Retinal pigment epithelial cell (primary cell): ENCODE data around the gene ARHGAP9.
"Not testable (repeated sequence)": the region's sequence is repeated elsewhere in the genome, so short reads cannot be mapped to it uniquely, and the experiment has no call there.

ENCODE experiments used
- DNase-seq: peaks from one replicate; pipeline ENCODE4 v3.0.0-alpha.2; 2010; ENCODE audit warnings: low read depth
- H3K4me3 ChIP-seq: 2 replicates; pipeline ENCODE4 v1.5.1; 2011; ENCODE audit warnings: mild to moderate bottlenecking, low read length, control low read depth, moderate library complexity
- TF ChIP-seq, protein P1 (sequence below): conservative IDR thresholded peaks from 2 replicates; pipeline ENCODE4 v1.5.1; 2011; ENCODE audit warnings: low read depth, low read length, control low read depth, inconsistent platforms

Gene ARHGAP9

GRCh38 chr12:57515934-57516541, 36.4 kb upstream of the ARHGAP9 start:
- DNase-seq, result no peak
- TF ChIP-seq, protein P1, sequence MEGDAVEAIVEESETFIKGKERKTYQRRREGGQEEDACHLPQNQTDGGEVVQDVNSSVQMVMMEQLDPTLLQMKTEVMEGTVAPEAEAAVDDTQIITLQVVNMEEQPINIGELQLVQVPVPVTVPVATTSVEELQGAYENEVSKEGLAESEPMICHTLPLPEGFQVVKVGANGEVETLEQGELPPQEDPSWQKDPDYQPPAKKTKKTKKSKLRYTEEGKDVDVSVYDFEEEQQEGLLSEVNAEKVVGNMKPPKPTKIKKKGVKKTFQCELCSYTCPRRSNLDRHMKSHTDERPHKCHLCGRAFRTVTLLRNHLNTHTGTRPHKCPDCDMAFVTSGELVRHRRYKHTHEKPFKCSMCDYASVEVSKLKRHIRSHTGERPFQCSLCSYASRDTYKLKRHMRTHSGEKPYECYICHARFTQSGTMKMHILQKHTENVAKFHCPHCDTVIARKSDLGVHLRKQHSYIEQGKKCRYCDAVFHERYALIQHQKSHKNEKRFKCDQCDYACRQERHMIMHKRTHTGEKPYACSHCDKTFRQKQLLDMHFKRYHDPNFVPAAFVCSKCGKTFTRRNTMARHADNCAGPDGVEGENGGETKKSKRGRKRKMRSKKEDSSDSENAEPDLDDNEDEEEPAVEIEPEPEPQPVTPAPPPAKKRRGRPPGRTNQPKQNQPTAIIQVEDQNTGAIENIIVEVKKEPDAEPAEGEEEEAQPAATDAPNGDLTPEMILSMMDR, result no peak
- no peak overlapping the region for H3K4me3 ChIP-seq

- TF ChIP-seq, protein P1, result no peak
Measured at GRCh38 chr12:57515408-57515933, 35.8 kb upstream of the ARHGAP9 start.

DNA sequence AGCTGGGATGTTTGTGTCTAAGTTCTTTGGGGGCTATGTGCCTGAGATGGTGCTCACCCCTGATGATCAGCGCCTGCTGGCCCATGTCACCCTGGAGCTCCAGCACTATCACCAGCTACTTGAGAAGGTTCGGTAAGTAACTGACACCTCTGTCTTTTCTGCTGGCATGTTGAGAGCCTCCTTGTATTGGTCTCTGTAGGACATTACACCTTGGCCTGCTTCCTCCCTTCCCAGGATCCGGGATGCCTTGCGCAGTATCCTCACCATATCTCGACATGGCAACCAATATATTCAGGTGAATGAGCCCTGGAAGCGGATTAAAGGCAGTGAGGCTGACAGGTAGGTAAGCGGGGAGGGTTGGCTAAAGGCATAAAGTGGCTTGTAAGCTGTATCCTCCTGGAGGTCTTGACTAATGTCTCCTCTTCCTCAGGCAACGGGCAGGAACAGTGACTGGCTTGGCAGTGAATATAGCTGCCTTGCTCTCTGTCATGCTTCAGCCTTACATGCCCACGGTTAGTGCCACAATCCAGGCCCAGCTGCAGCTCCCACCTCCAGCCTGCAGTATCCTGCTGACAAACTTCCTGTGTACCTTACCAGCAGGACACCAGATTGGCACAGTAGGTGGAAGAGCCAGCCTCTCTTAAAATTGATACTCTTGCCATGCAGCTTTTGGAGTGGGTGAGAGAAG, 35.2 kb upstream of the ARHGAP9 start:
- no peak for DNase-seq
- TF ChIP-seq, protein P1, result no peak

More at GRCh38 chr12:57515408-57515933, 35.8 kb upstream of the ARHGAP9 start:
- no peak overlapping the region for H3K4me3 ChIP-seq
- DNase-seq, result no peak

GRCh38 chr12:57514246-57514645, 34.6 kb upstream of the ARHGAP9 start:
- DNase-seq, H3K4me3 ChIP-seq: not testable (repeated sequence)

More for the DNA sequence above, 35.2 kb upstream of the ARHGAP9 start:
- H3K4me3 ChIP-seq, result no peak overlapping the region

DNA sequence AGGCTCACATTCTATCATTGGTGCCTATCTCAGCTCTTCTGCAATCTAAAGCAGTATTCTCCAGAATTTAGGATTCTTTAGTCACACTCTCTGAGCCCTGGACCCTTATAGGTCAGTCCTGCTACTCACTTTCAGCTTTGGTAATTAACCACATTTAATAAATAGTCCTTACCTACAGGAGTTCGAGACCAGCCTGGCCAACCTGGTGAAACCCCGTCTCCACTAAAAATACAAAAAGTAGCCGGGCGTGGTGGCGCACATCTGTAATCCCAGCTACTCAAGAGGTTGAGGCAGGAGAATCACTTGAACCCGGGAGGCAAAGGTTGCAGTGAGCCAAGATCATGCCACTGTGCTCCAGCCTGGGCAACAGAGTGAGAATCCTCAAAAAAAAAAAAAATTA, 34.0 kb upstream of the ARHGAP9 start:
- not testable (repeated sequence) for H3K4me3 ChIP-seq, DNase-seq

DNA sequence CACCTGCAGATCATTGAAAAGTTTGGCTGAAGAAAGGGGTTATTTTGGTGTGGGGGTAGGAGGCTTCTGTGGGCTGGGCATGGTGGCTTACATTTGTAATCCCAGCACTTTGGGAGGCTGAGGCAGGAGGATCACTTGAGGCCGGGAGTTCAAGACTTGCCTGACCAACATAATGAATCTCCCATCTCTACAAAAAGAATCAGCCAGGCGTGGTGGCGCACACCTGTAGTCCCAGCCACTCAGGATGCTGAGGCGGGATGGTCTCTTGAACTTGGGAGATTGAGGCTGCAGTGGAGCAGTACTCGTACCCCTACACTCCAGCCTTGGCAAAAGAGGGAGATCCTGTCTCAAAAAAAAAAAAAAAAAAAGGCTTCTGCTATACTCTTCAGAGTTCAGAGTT, 33.6 kb upstream of the ARHGAP9 start:
- H3K4me3 ChIP-seq, result no peak overlapping the region
- DNase-seq, result no peak
- TF ChIP-seq, protein P1, result no peak

DNA sequence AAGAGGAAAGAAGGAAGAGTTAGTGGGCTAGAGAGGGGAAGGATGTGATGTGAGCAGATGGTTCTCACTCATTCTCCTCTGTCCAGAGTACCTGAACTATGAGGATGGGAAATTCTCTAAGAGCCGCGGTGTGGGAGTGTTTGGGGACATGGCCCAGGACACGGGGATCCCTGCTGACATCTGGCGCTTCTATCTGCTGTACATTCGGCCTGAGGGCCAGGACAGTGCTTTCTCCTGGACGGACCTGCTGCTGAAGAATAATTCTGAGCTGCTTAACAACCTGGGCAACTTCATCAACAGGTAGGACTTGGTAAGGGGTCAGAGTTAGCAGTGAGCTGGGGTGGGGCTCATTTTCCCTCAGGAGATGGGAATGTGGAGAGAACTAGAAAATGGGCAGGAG, 33.0 kb upstream of the ARHGAP9 start:
- no peak for DNase-seq
- TF ChIP-seq, protein P1, result no peak
- H3K4me3 ChIP-seq, result no peak overlapping the region
